IMR-90 (cell line): ENCODE results near the gene FARSB. TPM values are rescaled to one million over a fixed set of nuclear protein-coding genes. Genes with fewer than 3 reads are reported as not detected.
"Not testable (repeated sequence)": the region's sequence is repeated elsewhere in the genome, so short reads cannot be mapped to it uniquely, and the experiment has no call there.

Experiments used
- ATAC-seq: fragments of 200-7000 bp; cut with Tn5 transposase; 2 replicates; pipeline ENCODE4 v1.9.1; 2020; ENCODE audit warnings: low read depth, mild to moderate bottlenecking, moderate library complexity
- BruUV-seq: library from RNA; stranded (reverse); fragments of 400-500 nt; replicated peaks from 2 replicates; lab custom pipeline; 2021; lab: Mats Ljungman, UMichigan
- CTCF ChIA-PET: fragments of 300-600 bp; formaldehyde crosslinking; extraction: SDS; loops from one replicate; lab custom pipeline; 2021; ENCODE audit warnings: antibody characterized with exemption; lab: Yijun Ruan, JAX
- POLR2A ChIA-PET: fragments of 300-600 bp; sonication (Branson Sonifier 250); formaldehyde crosslinking; loops from one replicate; lab custom pipeline; 2022; ENCODE audit warnings: antibody characterized with exemption; ENCODE audit not compliant: unreplicated experiment; lab: Charles Lee
- DNase-seq: peaks from one replicate; pipeline ENCODE4 v3.0.0; 2013
- H2AFZ ChIP-seq: replicated peaks from 2 replicates; pipeline ENCODE3; 2013; ENCODE audit warnings: low read length, mild to moderate bottlenecking; ENCODE audit not compliant: poor library complexity
- H2AK5ac ChIP-seq: 2 replicates; pipeline ENCODE4 v1.6.1; 2013; ENCODE audit warnings: low read depth, low read length, inconsistent platforms
- H2AK9ac ChIP-seq: replicated peaks from 2 replicates; pipeline ENCODE3; 2013; ENCODE audit warnings: mild to moderate bottlenecking, low read depth, low read length, moderate library complexity; ENCODE audit not compliant: poor library complexity
- H2BK120ac ChIP-seq: 2 replicates; pipeline ENCODE4 v1.6.1; 2013; ENCODE audit warnings: low read depth, low read length, inconsistent platforms
- H2BK15ac ChIP-seq: 3 replicates; pipeline ENCODE4 v1.6.1; 2013; ENCODE audit warnings: low read depth, low read length, inconsistent platforms
- H2BK20ac ChIP-seq: 2 replicates; pipeline ENCODE4 v1.6.1; 2013; ENCODE audit warnings: low read depth, mild to moderate bottlenecking, inconsistent platforms, low read length, moderate library complexity
- H2BK5ac ChIP-seq: 2 replicates; pipeline ENCODE4 v1.6.1; 2013; ENCODE audit warnings: mild to moderate bottlenecking, low read depth, low read length, inconsistent platforms; ENCODE audit not compliant: poor library complexity, severe bottlenecking
- H3K14ac ChIP-seq: replicated peaks from 2 replicates; pipeline ENCODE4 v1.6.1; 2013; ENCODE audit warnings: low read depth, low read length, inconsistent platforms
- H3K18ac ChIP-seq: 2 replicates; pipeline ENCODE4 v1.6.1; 2013; ENCODE audit warnings: low read depth, low read length, control low read depth
- H3K23ac ChIP-seq: 2 replicates; pipeline ENCODE4 v1.6.1; 2013; ENCODE audit warnings: low read depth, low read length, inconsistent platforms
- H3K27ac ChIP-seq: 2 replicates; pipeline ENCODE4 v1.5.1; 2013; ENCODE audit warnings: mild to moderate bottlenecking, control low read depth, low read length; ENCODE audit not compliant: insufficient read depth
- H3K27me3 ChIP-seq: 2 replicates; pipeline ENCODE4 v1.6.1; 2013; ENCODE audit warnings: low read length; ENCODE audit not compliant: control insufficient read depth, insufficient read depth
- H3K36me3 ChIP-seq: 2 replicates; pipeline ENCODE4 v1.6.1; 2013; ENCODE audit warnings: low read length, mixed read lengths; ENCODE audit not compliant: control insufficient read depth, insufficient read depth
- H3K4ac ChIP-seq: 2 replicates; pipeline ENCODE4 v1.6.1; 2013; ENCODE audit warnings: low read depth, low read length, inconsistent platforms
- H3K4me1 ChIP-seq: 2 replicates; pipeline ENCODE4 v1.6.1; 2013; ENCODE audit warnings: low read length, mixed read lengths; ENCODE audit not compliant: control insufficient read depth, insufficient read depth
- H3K4me2 ChIP-seq: 2 replicates; pipeline ENCODE4 v1.6.1; 2013; ENCODE audit warnings: low read depth, mild to moderate bottlenecking, control low read depth, low read length, moderate library complexity
- H3K4me3 ChIP-seq: 2 replicates; pipeline ENCODE4 v1.5.1; 2013; ENCODE audit warnings: low read depth, mild to moderate bottlenecking, control low read depth, low read length, moderate library complexity; ENCODE audit not compliant: insufficient read depth
- H3K56ac ChIP-seq: 2 replicates; pipeline ENCODE4 v1.6.1; 2013; ENCODE audit warnings: low read length, inconsistent platforms; ENCODE audit not compliant: insufficient read depth; ENCODE audit errors: extremely low read depth
- H3K79me1 ChIP-seq, 2 experiments: 2 replicates each; pipeline ENCODE4 v1.6.1; 2013; ENCODE audit warnings: low read length in 2 of 2, inconsistent platforms in 1 of 2, low read depth in 1 of 2
- H3K9ac ChIP-seq: 2 replicates; pipeline ENCODE4 v1.6.1; 2013; ENCODE audit warnings: low read depth, low read length, control low read depth
- H3K9me1 ChIP-seq: 2 replicates; pipeline ENCODE4 v1.6.1; 2013; ENCODE audit warnings: low read length, inconsistent platforms; ENCODE audit not compliant: insufficient read depth
- H3K9me3 ChIP-seq: 2 replicates; pipeline ENCODE4 v1.6.1; 2013; ENCODE audit warnings: low read length; ENCODE audit not compliant: control insufficient read depth, insufficient read depth
- H4K20me1 ChIP-seq: 2 replicates; pipeline ENCODE4 v1.6.1; 2013; ENCODE audit warnings: low read length, inconsistent platforms; ENCODE audit not compliant: insufficient read depth
- H4K5ac ChIP-seq: 2 replicates; pipeline ENCODE4 v1.6.1; 2013; ENCODE audit warnings: mild to moderate bottlenecking, low read depth, low read length, control low read depth
- H4K8ac ChIP-seq, 2 experiments: 2 replicates each; pipeline ENCODE4 v1.6.1; 2013; ENCODE audit warnings: low read depth in 2 of 2, low read length in 2 of 2, control low read depth in 1 of 2, inconsistent platforms in 1 of 2
- H4K91ac ChIP-seq: 2 replicates; pipeline ENCODE4 v1.6.1; 2013; ENCODE audit warnings: low read depth, low read length, inconsistent platforms; ENCODE audit not compliant: insufficient read depth
- WGBS, 2 experiments: methylation state at CpG; one replicate each; pipeline versions ENCODE4 v1.1.5 to v1.1.7; 2013; ENCODE audit warnings: missing lambda C conversion rate in 2 of 2; ENCODE audit not compliant: insufficient read length in 1 of 2; ENCODE audit errors: extremely low coverage in 2 of 2; 5-methylcytosine and 5-hydroxymethylcytosine counted together
- dilution Hi-C: fragments of 300-500 bp; cut with HindIII; formaldehyde crosslinking; loops from one replicate; pipeline ENCODE4 v1.14.3; 2018; ENCODE audit warnings: low sequenced_read_pairs; ENCODE audit not compliant: unreplicated experiment
- in situ Hi-C: fragments of 300-500 bp; cut with MboI; formaldehyde crosslinking; loops from 3 replicates; pipeline ENCODE4 v1.14.3; 2019; ENCODE audit warnings: low sequenced_read_pairs, inconsistent platforms, mixed read lengths
- intact Hi-C: fragments of 100-400 bp; cut with micrococcal nuclease; formaldehyde crosslinking; loops from 2 replicates; pipeline ENCODE4 v1.10.0; 2022
- polyA plus RNA-seq, 3 experiments: library from polyadenylated mRNA; depleted of rRNA; stranded (reverse); fragments of >200 nt; gene quantifications; 2 replicates each; pipeline ENCODE4 v1.2.3, GENCODE V29; 2012; ENCODE audit warnings: low replicate concordance in 1 of 3
- total RNA-seq: library from RNA; depleted of rRNA; stranded (reverse); fragments of >200 nt; gene quantifications from 2 replicates; pipeline ENCODE4 v1.2.3, GENCODE V29; 2012

FARSB gene
- total and polyA plus RNA-seq, 2 of the 4 experiments (the other 2 are of a cell fraction), result 21.1 to 32.5 TPM

DNA sequence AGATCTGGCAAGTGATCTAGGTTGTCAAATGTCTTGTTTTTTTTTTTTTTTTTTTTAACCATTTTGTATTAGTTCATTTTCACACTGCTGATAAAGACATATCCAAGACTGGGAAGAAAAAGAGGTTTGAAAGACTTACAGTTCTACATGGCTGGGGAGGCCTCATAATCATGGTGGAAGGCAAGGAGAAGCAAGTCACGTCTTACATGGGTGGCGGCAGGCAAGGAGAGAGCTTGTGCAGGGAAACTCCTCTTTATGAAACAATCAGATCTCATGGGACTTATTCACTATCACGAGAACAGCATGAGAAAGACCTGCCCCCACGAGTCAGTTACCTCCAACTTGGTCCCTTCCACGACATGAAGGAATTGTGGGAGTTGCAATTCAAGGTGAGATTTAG lies 37.5 kb upstream of the FARSB start:
- H2BK15ac ChIP-seq, H4K20me1 ChIP-seq, DNase-seq, H2AK9ac ChIP-seq, H4K5ac ChIP-seq, H3K9me1 ChIP-seq, H2AFZ ChIP-seq, H3K4ac ChIP-seq, H3K56ac ChIP-seq, H3K79me1 ChIP-seq, H3K18ac ChIP-seq, POLR2A ChIA-PET, H3K23ac ChIP-seq, H3K4me1 ChIP-seq, H2BK120ac ChIP-seq, H3K14ac ChIP-seq, dilution Hi-C loops, H3K4me3 ChIP-seq, H3K27me3 ChIP-seq, H2AK5ac ChIP-seq, H2BK20ac ChIP-seq, H4K91ac ChIP-seq, H3K9ac ChIP-seq, H2BK5ac ChIP-seq, BruUV-seq, H3K9me3 ChIP-seq, H4K8ac ChIP-seq, CTCF ChIA-PET, H3K36me3 ChIP-seq, H3K4me2 ChIP-seq, ATAC-seq, H3K27ac ChIP-seq: not testable (repeated sequence)
- 100% methylated on average over 1 of the region's 5 CpGs; no CpG with 5 or more reads in 1 of the 2 experiments for WGBS, 2 experiments
- intact Hi-C loops, result loop anchor here (5.0 kb wide), 2 partner anchors 169 to 264 kb away; partner anchors contain the start of gene ACSL3
- in situ Hi-C loops, result loop anchor here (5.0 to 10.0 kb wide), 2 partner anchors 209 to 241 kb away; no protein-coding TSS in a partner anchor
